NOMO-1 treated with DMSO at 0.1 percent for 48 hours (cell line): Measurements from ENCODE around the gene INSIG2.

Experiments
- DNase-seq: peaks from one replicate; lab custom pipeline; 2025; ENCODE audit not compliant: unreplicated experiment; lab: John Stamatoyannopoulos, UW

The INSIG2 gene

GRCh38 chr2:118088051-118089024 lies at the start of gene INSIG2:
Gene INSIG2 (plus strand): TSS chr2:118088471. CDS start chr2:118096557, 8,086 bp downstream.
- peak; percentile 98 for DNase-seq

- no peak for DNase-seq
These were observed 47.4 kb upstream of the INSIG2 start for GRCh38 chr2:118040891-118041290.

GRCh38 chr2:118044103-118044716 lies 44.1 kb upstream of the INSIG2 start:
- DNase-seq, result no peak

GRCh38 chr2:118044854-118045253 lies 43.4 kb upstream of the INSIG2 start:
- DNase-seq, result no peak

GRCh38 chr2:118045286-118045685 lies 43.0 kb upstream of the INSIG2 start:
- DNase-seq, result no peak

- DNase-seq, result peak; percentile 46
These were observed 41.5 kb upstream of the INSIG2 start for GRCh38 chr2:118046634-118047210.

GRCh38 chr2:118047380-118047826 lies 40.9 kb upstream of the INSIG2 start:
- DNase-seq, result no peak

GRCh38 chr2:118048401-118048800 lies 39.9 kb upstream of the INSIG2 start:
- DNase-seq, result no peak

- DNase-seq, result no peak
These were observed 39.0 kb upstream of the INSIG2 start for GRCh38 chr2:118049140-118049815.

- DNase-seq, result peak; percentile 82
These were observed 38.5 kb upstream of the INSIG2 start for GRCh38 chr2:118049816-118050140.

GRCh38 chr2:118050386-118050785 lies 37.9 kb upstream of the INSIG2 start:
- peak; percentile 29 for DNase-seq

GRCh38 chr2:118050974-118051373 lies 37.3 kb upstream of the INSIG2 start:
- DNase-seq, result no peak

- DNase-seq, result no peak
These were observed 36.4 kb upstream of the INSIG2 start for GRCh38 chr2:118051826-118052358.

GRCh38 chr2:118052474-118052873 lies 35.8 kb upstream of the INSIG2 start:
- DNase-seq, result no peak

GRCh38 chr2:118053681-118054080 lies 34.6 kb upstream of the INSIG2 start:
- DNase-seq, result no peak

GRCh38 chr2:118054213-118055008 lies 33.9 kb upstream of the INSIG2 start:
- DNase-seq, result no peak

GRCh38 chr2:118055512-118056164 lies 32.6 kb upstream of the INSIG2 start:
- peak; percentile 75 for DNase-seq

GRCh38 chr2:118056165-118056534 lies 32.1 kb upstream of the INSIG2 start:
- peak; percentile 95 for DNase-seq

- DNase-seq, result no peak
These were observed 31.5 kb upstream of the INSIG2 start for GRCh38 chr2:118056801-118057200.

- no peak for DNase-seq
These were observed 29.3 kb upstream of the INSIG2 start for GRCh38 chr2:118058951-118059350.
